Measurements from ENCODE around the gene ANO9.

DNA sequence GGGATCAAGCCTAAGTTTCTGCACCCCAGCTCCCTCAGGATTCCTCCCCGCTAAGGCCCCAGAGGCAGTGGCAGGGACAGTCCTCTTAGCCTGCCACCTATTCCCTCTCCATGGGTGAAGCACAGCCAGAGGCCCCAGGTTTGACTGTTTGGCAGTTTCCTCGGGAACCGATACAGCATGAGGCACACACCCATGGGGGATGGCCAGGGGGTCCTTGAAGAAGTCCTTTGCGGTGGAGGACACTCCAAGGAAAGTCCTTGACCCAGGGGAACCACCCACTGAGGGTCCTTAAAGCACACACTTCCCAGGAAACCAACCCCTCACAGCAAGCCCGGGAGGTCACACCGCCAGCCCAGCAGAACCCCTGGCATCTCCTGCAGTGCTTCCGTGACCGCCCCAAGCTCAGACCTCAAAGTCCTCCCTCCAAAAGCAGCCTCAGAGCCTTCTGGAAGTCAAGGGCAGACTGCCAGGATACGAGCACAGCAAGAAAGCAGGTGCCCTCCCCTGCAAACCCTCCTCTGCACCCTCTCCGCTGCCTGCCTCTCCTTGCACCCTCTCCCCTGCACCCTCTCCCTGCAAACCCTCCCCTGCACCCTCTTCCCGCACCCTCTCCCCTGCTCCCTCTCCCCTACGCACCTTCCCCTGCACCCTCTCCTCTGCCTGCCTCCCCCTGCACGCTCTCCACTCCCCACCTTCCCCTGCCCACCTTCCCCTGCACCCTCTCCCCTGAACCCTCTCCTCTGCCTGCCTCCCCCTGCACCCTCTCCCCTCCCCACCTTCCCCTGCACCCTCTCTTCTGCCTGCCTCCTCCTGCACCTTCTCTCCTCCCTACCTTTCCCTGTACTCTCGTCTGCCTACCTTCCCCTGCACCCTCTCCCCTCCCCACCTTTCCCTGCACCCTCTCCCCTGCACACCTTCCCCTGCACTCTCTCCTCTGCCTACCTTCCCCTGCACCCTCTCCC, 28.4 kb downstream of the ANO9 start:
- TF ChIP-seq, protein P1, sequence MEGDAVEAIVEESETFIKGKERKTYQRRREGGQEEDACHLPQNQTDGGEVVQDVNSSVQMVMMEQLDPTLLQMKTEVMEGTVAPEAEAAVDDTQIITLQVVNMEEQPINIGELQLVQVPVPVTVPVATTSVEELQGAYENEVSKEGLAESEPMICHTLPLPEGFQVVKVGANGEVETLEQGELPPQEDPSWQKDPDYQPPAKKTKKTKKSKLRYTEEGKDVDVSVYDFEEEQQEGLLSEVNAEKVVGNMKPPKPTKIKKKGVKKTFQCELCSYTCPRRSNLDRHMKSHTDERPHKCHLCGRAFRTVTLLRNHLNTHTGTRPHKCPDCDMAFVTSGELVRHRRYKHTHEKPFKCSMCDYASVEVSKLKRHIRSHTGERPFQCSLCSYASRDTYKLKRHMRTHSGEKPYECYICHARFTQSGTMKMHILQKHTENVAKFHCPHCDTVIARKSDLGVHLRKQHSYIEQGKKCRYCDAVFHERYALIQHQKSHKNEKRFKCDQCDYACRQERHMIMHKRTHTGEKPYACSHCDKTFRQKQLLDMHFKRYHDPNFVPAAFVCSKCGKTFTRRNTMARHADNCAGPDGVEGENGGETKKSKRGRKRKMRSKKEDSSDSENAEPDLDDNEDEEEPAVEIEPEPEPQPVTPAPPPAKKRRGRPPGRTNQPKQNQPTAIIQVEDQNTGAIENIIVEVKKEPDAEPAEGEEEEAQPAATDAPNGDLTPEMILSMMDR (IDR thresholded peaks at IDR 0.05; ENCODE audit: low read depth, low read length, missing input control): no peak
- TF ChIP-seq YY1 (IDR thresholded peaks at IDR 0.05) (no peak), EGR1 (IDR thresholded peaks at IDR 0.05; ENCODE audit: low read depth in 2 of 2) (no peak), TAF1 (conservative IDR thresholded peaks at IDR 0.05) (no peak), RAD21 (IDR thresholded peaks at IDR 0.05) (no peak)
- TF ChIP-seq, protein P2, sequence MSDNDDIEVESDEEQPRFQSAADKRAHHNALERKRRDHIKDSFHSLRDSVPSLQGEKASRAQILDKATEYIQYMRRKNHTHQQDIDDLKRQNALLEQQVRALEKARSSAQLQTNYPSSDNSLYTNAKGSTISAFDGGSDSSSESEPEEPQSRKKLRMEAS (IDR thresholded peaks at IDR 0.05): no peak

All from liver (tissue), 3 donors.